IMR-90 (cell line): ENCODE results near the gene STIM1. TPM values are rescaled to one million over a fixed set of nuclear protein-coding genes. Genes with fewer than 3 reads are reported as not detected.

Experiments used
- ATAC-seq: fragments of 200-7000 bp; cut with Tn5 transposase; 2 replicates; pipeline ENCODE4 v1.9.1; 2020; ENCODE audit warnings: low read depth, mild to moderate bottlenecking, moderate library complexity
- BruUV-seq: library from RNA; stranded (reverse); fragments of 400-500 nt; replicated peaks from 2 replicates; lab custom pipeline; 2021; lab: Mats Ljungman, UMichigan
- CTCF ChIA-PET: fragments of 300-600 bp; formaldehyde crosslinking; extraction: SDS; loops from one replicate; lab custom pipeline; 2021; ENCODE audit warnings: antibody characterized with exemption; lab: Yijun Ruan, JAX
- POLR2A ChIA-PET: fragments of 300-600 bp; sonication (Branson Sonifier 250); formaldehyde crosslinking; loops from one replicate; lab custom pipeline; 2022; ENCODE audit warnings: antibody characterized with exemption; ENCODE audit not compliant: unreplicated experiment; lab: Charles Lee
- DNase-seq: peaks from one replicate; pipeline ENCODE4 v3.0.0; 2013
- H2AFZ ChIP-seq: replicated peaks from 2 replicates; pipeline ENCODE3; 2013; ENCODE audit warnings: low read length, mild to moderate bottlenecking; ENCODE audit not compliant: poor library complexity
- H2AK5ac ChIP-seq: 2 replicates; pipeline ENCODE4 v1.6.1; 2013; ENCODE audit warnings: low read depth, low read length, inconsistent platforms
- H2AK9ac ChIP-seq: replicated peaks from 2 replicates; pipeline ENCODE3; 2013; ENCODE audit warnings: mild to moderate bottlenecking, low read depth, low read length, moderate library complexity; ENCODE audit not compliant: poor library complexity
- H2BK120ac ChIP-seq: 2 replicates; pipeline ENCODE4 v1.6.1; 2013; ENCODE audit warnings: low read depth, low read length, inconsistent platforms
- H2BK15ac ChIP-seq: 3 replicates; pipeline ENCODE4 v1.6.1; 2013; ENCODE audit warnings: low read depth, low read length, inconsistent platforms
- H2BK20ac ChIP-seq: 2 replicates; pipeline ENCODE4 v1.6.1; 2013; ENCODE audit warnings: low read depth, mild to moderate bottlenecking, inconsistent platforms, low read length, moderate library complexity
- H2BK5ac ChIP-seq: 2 replicates; pipeline ENCODE4 v1.6.1; 2013; ENCODE audit warnings: mild to moderate bottlenecking, low read depth, low read length, inconsistent platforms; ENCODE audit not compliant: poor library complexity, severe bottlenecking
- H3K14ac ChIP-seq: replicated peaks from 2 replicates; pipeline ENCODE4 v1.6.1; 2013; ENCODE audit warnings: low read depth, low read length, inconsistent platforms
- H3K18ac ChIP-seq: 2 replicates; pipeline ENCODE4 v1.6.1; 2013; ENCODE audit warnings: low read depth, low read length, control low read depth
- H3K23ac ChIP-seq: 2 replicates; pipeline ENCODE4 v1.6.1; 2013; ENCODE audit warnings: low read depth, low read length, inconsistent platforms
- H3K27ac ChIP-seq: 2 replicates; pipeline ENCODE4 v1.5.1; 2013; ENCODE audit warnings: mild to moderate bottlenecking, control low read depth, low read length; ENCODE audit not compliant: insufficient read depth
- H3K27me3 ChIP-seq: 2 replicates; pipeline ENCODE4 v1.6.1; 2013; ENCODE audit warnings: low read length; ENCODE audit not compliant: control insufficient read depth, insufficient read depth
- H3K36me3 ChIP-seq: 2 replicates; pipeline ENCODE4 v1.6.1; 2013; ENCODE audit warnings: low read length, mixed read lengths; ENCODE audit not compliant: control insufficient read depth, insufficient read depth
- H3K4ac ChIP-seq: 2 replicates; pipeline ENCODE4 v1.6.1; 2013; ENCODE audit warnings: low read depth, low read length, inconsistent platforms
- H3K4me1 ChIP-seq: 2 replicates; pipeline ENCODE4 v1.6.1; 2013; ENCODE audit warnings: low read length, mixed read lengths; ENCODE audit not compliant: control insufficient read depth, insufficient read depth
- H3K4me2 ChIP-seq: 2 replicates; pipeline ENCODE4 v1.6.1; 2013; ENCODE audit warnings: low read depth, mild to moderate bottlenecking, control low read depth, low read length, moderate library complexity
- H3K4me3 ChIP-seq: 2 replicates; pipeline ENCODE4 v1.5.1; 2013; ENCODE audit warnings: low read depth, mild to moderate bottlenecking, control low read depth, low read length, moderate library complexity; ENCODE audit not compliant: insufficient read depth
- H3K56ac ChIP-seq: 2 replicates; pipeline ENCODE4 v1.6.1; 2013; ENCODE audit warnings: low read length, inconsistent platforms; ENCODE audit not compliant: insufficient read depth; ENCODE audit errors: extremely low read depth
- H3K79me1 ChIP-seq, 2 experiments: 2 replicates each; pipeline ENCODE4 v1.6.1; 2013; ENCODE audit warnings: low read length in 2 of 2, inconsistent platforms in 1 of 2, low read depth in 1 of 2
- H3K9ac ChIP-seq: 2 replicates; pipeline ENCODE4 v1.6.1; 2013; ENCODE audit warnings: low read depth, low read length, control low read depth
- H3K9me1 ChIP-seq: 2 replicates; pipeline ENCODE4 v1.6.1; 2013; ENCODE audit warnings: low read length, inconsistent platforms; ENCODE audit not compliant: insufficient read depth
- H3K9me3 ChIP-seq: 2 replicates; pipeline ENCODE4 v1.6.1; 2013; ENCODE audit warnings: low read length; ENCODE audit not compliant: control insufficient read depth, insufficient read depth
- H4K20me1 ChIP-seq: 2 replicates; pipeline ENCODE4 v1.6.1; 2013; ENCODE audit warnings: low read length, inconsistent platforms; ENCODE audit not compliant: insufficient read depth
- H4K5ac ChIP-seq: 2 replicates; pipeline ENCODE4 v1.6.1; 2013; ENCODE audit warnings: mild to moderate bottlenecking, low read depth, low read length, control low read depth
- H4K8ac ChIP-seq, 2 experiments: 2 replicates each; pipeline ENCODE4 v1.6.1; 2013; ENCODE audit warnings: low read depth in 2 of 2, low read length in 2 of 2, control low read depth in 1 of 2, inconsistent platforms in 1 of 2
- H4K91ac ChIP-seq: 2 replicates; pipeline ENCODE4 v1.6.1; 2013; ENCODE audit warnings: low read depth, low read length, inconsistent platforms; ENCODE audit not compliant: insufficient read depth
- CEBPB ChIP-seq: IDR thresholded peaks from 2 replicates; pipeline ENCODE4 v1.6.1; 2012; ENCODE audit warnings: low read depth, low read length, improper control_type of control experiment
- RAD21 ChIP-seq: IDR thresholded peaks from 2 replicates; pipeline ENCODE4 v1.6.1; 2012; ENCODE audit warnings: low read length, improper control_type of control experiment
- RCOR1 ChIP-seq: IDR thresholded peaks from 2 replicates; pipeline ENCODE4 v1.6.1; 2012; ENCODE audit warnings: mild to moderate bottlenecking, low read length, improper control_type of control experiment; ENCODE audit not compliant: insufficient replicate concordance
- SMC3 ChIP-seq: fragments of 150-350 bp; IDR thresholded peaks from 2 replicates; pipeline ENCODE4 v1.6.1; 2016; ENCODE audit warnings: low read depth, mild to moderate bottlenecking, antibody characterized with exemption, low read length, moderate library complexity
- WGBS, 2 experiments: methylation state at CpG; one replicate each; pipeline versions ENCODE4 v1.1.5 to v1.1.7; 2013; ENCODE audit warnings: missing lambda C conversion rate in 2 of 2; ENCODE audit not compliant: insufficient read length in 1 of 2; ENCODE audit errors: extremely low coverage in 2 of 2; 5-methylcytosine and 5-hydroxymethylcytosine counted together
- dilution Hi-C: fragments of 300-500 bp; cut with HindIII; formaldehyde crosslinking; loops from one replicate; pipeline ENCODE4 v1.14.3; 2018; ENCODE audit warnings: low sequenced_read_pairs; ENCODE audit not compliant: unreplicated experiment
- in situ Hi-C: fragments of 300-500 bp; cut with MboI; formaldehyde crosslinking; loops from 3 replicates; pipeline ENCODE4 v1.14.3; 2019; ENCODE audit warnings: low sequenced_read_pairs, inconsistent platforms, mixed read lengths
- intact Hi-C: fragments of 100-400 bp; cut with micrococcal nuclease; formaldehyde crosslinking; loops from 2 replicates; pipeline ENCODE4 v1.10.0; 2022
- polyA plus RNA-seq, 3 experiments: library from polyadenylated mRNA; depleted of rRNA; stranded (reverse); fragments of >200 nt; gene quantifications; 2 replicates each; pipeline ENCODE4 v1.2.3, GENCODE V29; 2012; ENCODE audit warnings: low replicate concordance in 1 of 3
- total RNA-seq: library from RNA; depleted of rRNA; stranded (reverse); fragments of >200 nt; gene quantifications from 2 replicates; pipeline ENCODE4 v1.2.3, GENCODE V29; 2012

Gene STIM1
- total and polyA plus RNA-seq, 2 of the 4 experiments (the other 2 are of a cell fraction): 17.9 to 23.0 TPM

GRCh38 chr11:3903207-3903896 is 47.9 kb downstream of the STIM1 start:
- Histone ChIP-seq H4K20me1 (no peaks in the 10 kb centered on the region; the same call in 1 of the 2 replicates), H2AK9ac (no peak overlapping the region), H4K8ac (no peak overlapping the region), H3K79me1 (peaks cover 4 to 39% of the 10 kb centered on the region in 2 experiments; a peak in 3 of 4 replicates), H2BK120ac (no peak overlapping the region), H2AK5ac (no peak overlapping the region), H2BK20ac (no peak overlapping the region), H3K56ac (no peak overlapping the region), H3K27me3 (no peaks in the 10 kb centered on the region), H2BK15ac (no peak overlapping the region), H3K36me3 (no peaks in the 10 kb centered on the region), H3K9ac (no peak overlapping the region), H3K23ac (no peak overlapping the region), H3K4me1 (peaks cover 12% of the 10 kb centered on the region), H3K18ac (no peak overlapping the region), H3K4me2 (no peak overlapping the region), H4K91ac (no peak overlapping the region), H2AFZ (no peak overlapping the region), H3K4ac (no peak overlapping the region), H3K14ac (no peak overlapping the region), H3K4me3 (no peak overlapping the region), H3K9me3 (no peaks in the 10 kb centered on the region), H3K27ac (no peak overlapping the region), H3K9me1 (peaks cover 12% of the 10 kb centered on the region), H4K5ac (no peak overlapping the region; the same call in 1 of the 2 replicates), H2BK5ac (no peak overlapping the region)
- no CpG with 5 or more reads among the region's 1 CpG for WGBS, 2 experiments
- TF ChIP-seq RCOR1: no peak
- no peak for TF ChIP-seq CEBPB
- TF ChIP-seq SMC3: no peak
- no peak for TF ChIP-seq RAD21
- ChIA-PET CTCF (interaction anchor here (0.7 kb wide), 1 partner anchor 170 kb away, joined by 3 read pairs; no protein-coding TSS in a partner anchor), POLR2A (no interaction called here)
- dilution Hi-C loops: no loop called here
- no TSS peak for BruUV-seq
- DNase-seq (no peak), ATAC-seq (no peak)
- in situ Hi-C loops: no loop called here
- intact Hi-C loops: no loop called here
